Activated CD8-positive, alpha-beta memory T cell treated with anti-CD3 and anti-CD28 coated beads for 1 hour (primary cell): ENCODE measurements around the gene EPB41L4A.

ENCODE experiments used
- DNase-seq, 2 donors: peaks; one replicate each; pipeline ENCODE4 v3.0.0-alpha.2; 2020; ENCODE audit warnings: low read depth in 1 of 2; ENCODE audit errors: extremely low read depth in 1 of 2

Gene EPB41L4A

GRCh38 chr5:112122353-112122752 is 296.7 kb downstream of the EPB41L4A start:
- DNase-seq = no peak

DNA sequence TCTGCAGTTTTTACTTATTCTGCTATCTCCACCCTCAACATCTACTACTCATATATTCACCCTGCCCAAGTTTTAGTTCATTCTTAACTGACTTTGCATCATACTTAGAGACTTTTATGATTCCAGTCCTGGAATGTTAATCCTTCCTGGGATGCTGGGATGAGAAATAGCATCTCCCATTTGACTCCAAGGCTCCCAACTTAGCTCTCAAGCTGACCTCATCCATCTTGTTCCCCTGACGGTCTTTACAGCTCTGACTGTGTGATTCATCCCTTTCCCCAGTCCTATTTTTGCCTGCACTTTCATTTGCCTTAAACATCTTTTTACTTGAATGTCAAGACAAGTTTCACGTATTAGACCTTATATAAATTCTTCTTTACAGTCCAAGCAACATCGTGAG is 297.8 kb downstream of the EPB41L4A start:
- no peak for DNase-seq

DNA sequence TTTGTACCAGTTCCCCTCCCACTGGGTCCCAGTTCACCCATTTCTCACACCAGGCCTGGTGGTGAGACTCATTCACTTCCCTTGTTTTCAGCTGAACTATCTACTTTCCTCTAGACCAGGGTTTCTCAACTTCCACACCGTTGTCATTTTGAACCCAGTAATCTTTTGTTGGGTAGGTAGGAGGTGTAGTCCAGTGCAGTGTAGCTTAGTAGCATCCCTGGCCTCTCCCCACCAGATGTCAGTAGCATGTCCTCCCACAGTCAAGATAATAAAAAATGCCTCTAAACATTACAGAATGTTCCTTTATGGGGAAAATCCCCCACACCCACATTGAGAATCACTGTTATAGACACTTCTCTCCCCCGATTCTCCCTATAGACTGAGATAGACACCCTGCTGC is 299.1 kb downstream of the EPB41L4A start:
- DNase-seq = no peak

GRCh38 chr5:112119508-112119907 is 299.6 kb downstream of the EPB41L4A start:
- DNase-seq = no peak

GRCh38 chr5:112117551-112117950 is 301.5 kb downstream of the EPB41L4A start:
- DNase-seq = no peak

DNA sequence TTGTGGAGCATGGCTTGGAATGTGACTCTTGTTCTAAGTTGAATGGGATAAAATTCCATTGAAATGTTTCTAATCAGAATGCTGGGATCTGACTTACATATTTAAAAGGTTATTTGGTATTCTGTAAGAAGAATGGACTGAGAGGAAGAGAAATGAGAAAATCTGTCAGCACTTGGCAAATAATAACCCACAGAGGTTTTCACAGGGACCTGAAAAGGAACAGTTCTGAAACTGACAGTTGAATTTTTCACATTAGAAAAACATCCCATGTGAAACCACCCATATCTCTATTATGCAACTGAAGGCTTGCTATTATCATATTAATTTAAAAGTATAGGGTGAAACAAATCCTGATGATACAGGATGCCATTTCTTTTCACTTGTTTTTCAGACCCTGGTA is 302.7 kb downstream of the EPB41L4A start:
- DNase-seq = no peak

GRCh38 chr5:112113565-112113964 is 305.5 kb downstream of the EPB41L4A start:
- no peak for DNase-seq
